ENCODE results near the gene SLC25A39.

DNA sequence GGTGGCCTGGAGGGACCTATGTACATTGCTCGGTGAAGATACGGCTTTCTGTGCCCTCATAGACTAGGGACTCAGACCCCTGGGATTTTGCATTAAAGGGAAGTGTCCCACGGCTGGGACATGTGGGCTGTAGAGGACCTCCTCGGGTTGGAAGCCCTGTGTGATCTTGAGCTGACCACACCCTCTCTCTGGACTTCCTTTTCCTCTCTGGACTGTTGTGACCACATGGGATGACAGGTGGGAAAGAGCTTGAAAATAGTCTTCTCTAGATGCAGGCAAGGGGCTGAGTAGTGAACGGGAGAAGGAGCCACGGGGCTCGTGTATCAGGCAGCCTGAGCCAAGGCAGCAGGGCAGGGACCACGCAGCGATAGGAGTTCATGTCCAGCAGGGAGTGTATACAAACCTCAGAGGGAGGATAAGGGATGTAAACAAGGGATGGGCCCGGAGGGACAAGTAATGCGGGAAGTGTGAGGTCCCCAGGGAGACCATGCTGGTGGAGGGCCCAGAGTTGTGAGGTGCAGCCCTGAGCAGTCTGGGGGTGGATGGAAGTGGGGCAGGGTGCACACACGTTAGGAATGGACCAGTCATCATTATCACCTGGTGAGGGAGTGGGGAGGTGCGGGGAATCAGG, 52.2 kb downstream of the SLC25A39 start:
- no peak for TF ChIP-seq EZH2 (IDR thresholded peaks at IDR 0.05; ENCODE audit: low read length, missing control alignments)
- TF ChIP-seq, protein P1, sequence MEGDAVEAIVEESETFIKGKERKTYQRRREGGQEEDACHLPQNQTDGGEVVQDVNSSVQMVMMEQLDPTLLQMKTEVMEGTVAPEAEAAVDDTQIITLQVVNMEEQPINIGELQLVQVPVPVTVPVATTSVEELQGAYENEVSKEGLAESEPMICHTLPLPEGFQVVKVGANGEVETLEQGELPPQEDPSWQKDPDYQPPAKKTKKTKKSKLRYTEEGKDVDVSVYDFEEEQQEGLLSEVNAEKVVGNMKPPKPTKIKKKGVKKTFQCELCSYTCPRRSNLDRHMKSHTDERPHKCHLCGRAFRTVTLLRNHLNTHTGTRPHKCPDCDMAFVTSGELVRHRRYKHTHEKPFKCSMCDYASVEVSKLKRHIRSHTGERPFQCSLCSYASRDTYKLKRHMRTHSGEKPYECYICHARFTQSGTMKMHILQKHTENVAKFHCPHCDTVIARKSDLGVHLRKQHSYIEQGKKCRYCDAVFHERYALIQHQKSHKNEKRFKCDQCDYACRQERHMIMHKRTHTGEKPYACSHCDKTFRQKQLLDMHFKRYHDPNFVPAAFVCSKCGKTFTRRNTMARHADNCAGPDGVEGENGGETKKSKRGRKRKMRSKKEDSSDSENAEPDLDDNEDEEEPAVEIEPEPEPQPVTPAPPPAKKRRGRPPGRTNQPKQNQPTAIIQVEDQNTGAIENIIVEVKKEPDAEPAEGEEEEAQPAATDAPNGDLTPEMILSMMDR (conservative IDR thresholded peaks at IDR 0.05 in 1 of 2, IDR thresholded peaks at IDR 0.05 in 1 of 2; ENCODE audit: low read depth in 1 of 2, low read length in 2 of 2): no peak
